ENCODE results near the gene PAIP2. TPM values are rescaled to one million over a fixed set of nuclear protein-coding genes. Genes with fewer than 3 reads are reported as not detected.
"Not testable (repeated sequence)": the region's sequence is repeated elsewhere in the genome, so short reads cannot be mapped to it uniquely, and the experiment has no call there.

PAIP2 gene, protein sequence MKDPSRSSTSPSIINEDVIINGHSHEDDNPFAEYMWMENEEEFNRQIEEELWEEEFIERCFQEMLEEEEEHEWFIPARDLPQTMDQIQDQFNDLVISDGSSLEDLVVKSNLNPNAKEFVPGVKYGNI
- 75.6 TPM for total RNA-seq

DNA sequence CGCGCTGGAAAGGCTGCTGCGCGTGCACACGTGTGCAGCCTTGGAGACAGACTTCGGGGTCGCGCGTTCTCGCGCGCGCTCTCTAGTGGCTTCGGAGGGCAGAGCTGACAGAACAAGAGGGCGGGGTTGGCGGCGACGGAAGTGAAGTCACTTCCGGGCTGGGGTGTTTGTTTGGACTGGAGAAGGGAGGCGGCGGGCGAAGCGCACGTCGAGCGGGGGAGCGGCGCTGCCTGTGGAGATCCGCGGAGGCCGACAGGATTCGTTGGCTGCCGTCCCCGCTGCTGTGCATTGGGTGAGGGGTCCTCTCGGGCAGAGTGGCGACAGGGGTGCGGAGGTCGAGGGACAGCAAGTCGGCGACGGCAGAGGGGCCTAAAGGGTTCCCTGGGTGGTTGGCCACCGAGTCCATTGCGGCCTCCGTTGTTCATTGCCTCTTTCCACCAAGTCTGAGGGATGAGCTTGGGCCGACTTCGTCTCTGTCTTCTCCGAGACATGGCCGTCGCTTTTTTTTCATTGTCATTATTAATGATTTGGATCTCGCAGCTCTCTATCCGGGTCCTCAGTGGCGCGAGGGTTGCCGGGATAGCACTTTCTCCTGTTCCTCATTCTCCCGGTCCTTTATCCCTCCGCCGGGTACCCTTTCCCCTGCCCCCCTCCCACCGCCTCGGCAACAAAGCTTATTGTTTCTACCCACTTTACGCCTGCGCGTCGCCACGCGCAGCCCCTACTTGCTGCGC lies at the start of gene PAIP2:
TSS of gene PAIP2 (plus strand) at position 166 of the 734 bp plus-strand sequence. CDS start 21,931 bp downstream, outside the sequence.
- DNase-seq (ENCODE audit: low spot score), result peak; percentile 99

DNA sequence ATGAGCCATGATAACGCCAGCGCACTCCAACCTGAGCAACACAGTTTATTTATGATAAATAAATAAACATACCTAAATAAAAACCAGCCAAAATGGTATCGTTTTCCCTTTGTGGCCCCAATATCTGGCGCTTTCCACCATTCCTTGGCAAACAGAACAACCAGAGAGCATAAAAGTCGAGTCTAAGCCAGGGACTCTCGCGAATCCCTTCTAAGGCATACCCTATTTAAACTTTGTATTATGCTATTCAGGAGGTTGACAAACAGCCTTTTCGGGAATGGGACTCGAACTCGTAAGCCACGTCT lies 48.5 kb upstream of the PAIP2 start:
- no peak for DNase-seq (ENCODE audit: low spot score)

DNA sequence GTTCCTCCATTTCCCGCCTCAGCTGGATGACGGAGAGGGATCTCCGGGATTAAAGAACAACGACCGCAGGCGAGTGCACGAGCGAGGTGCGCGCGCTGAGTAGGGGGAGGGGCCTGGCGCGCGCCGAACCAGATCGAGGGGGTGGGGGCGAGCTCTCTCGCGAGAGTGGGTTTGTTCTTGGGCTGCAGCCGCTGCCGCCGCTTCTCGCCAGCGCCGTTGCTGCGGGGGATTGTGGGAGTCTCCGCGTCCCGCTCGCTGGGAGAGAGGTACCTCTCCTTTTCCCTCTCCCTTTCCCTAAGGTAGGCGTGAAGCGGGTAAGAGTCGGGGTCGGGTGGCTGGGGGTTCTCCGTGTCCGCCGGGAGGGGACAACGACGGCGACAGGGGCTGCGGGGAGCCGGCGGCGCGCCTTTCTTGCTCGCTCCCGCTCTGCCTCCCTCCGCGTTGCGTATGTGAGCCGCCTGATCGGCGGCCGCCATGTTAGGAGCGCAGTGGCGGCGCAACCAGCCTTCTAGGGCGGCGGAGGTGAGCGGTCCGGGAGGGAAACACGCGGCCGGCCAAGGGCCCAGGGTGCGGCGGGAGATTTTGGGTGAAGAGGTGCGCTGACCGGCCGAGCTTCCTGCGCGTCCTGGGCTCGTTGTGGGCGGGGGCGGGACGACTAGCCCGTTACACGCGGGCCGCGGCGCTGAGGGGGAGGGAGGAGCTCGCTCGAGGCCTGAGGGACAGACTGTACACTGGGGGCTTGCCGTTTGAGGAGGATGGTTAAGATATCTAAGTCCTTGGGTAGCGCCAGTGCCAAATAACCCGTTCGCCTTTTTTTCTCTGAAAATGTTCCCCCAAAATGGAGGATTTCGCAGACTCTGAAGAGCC lies 47.9 kb upstream of the PAIP2 start, which contains the start of gene MATR3:
TSS of gene MATR3 (plus strand) at position 234 of the 867 bp plus-strand sequence. CDS start 13,676 bp downstream, outside the sequence.
- peak; percentile 97 for DNase-seq (ENCODE audit: low spot score)

DNA sequence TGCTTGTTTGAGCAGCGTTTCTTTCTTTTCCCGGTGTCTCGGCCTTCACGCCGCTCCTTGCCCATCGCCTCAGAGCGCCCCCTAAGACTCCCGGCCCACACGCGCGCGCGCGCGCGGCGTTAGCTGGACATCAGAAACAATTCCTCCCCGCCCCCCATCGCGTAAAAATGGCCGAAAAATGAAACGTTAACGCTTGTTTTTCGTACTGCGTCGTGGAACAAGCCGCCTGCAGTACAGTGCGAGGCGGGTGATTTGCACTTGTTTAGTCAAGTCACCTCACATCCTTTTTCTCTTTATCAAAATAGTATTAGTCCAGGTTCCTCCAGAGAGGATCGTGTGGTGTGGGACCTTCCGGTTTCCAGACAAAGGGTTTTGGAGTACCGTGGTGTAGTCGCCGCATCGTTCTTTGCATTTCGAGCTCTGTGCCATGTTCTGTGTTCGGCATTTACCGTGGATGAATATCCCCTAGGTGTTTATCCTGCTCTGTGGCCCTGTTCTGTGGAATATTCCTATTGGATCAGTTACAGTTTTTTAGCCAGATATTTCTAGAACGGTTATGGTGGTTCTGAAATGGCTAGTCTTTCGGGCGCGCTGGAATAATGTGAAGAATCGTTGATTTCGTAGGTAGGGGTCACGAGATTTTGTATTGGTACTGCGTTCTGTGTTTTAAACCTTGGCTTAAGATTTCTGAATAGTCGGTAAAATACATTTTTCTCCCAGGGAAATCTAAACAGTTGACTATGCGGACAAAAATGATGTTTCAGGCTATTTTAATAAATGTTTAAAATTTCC lies 47.1 kb upstream of the PAIP2 start:
- peak; percentile 85 for DNase-seq (ENCODE audit: low spot score)

DNA sequence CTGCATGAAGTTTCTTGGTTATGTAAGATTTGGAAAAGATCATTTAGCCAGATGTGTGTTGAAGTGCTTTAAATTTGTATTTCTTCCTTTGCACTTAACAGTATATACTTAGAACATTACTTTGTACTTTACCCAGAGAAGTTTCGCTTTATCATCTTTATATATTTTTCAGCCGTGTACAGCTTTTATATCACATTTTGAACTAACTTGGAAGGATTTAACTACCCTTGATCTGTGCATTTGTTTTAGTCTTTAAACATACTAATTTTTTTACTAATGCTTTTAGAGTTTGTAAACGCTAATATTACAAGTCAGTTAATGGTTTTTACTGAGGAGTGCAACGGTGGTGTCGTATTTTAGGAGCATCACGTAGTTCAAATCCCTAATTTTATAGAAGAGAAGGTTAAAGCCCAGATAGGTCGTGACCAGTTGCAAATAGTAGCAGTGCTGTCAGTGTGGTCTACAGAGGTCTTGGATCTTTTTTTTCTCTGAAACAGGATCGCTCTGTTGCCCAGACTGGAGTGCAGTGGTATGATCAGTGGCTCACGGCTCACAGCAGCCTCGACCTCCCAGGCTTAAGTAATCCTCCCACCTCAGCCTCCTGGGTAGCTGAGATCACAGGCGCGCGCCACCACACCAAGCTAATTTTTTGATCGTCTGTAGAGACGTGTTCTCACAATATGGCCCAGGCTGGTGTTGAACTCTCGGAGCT lies 46.2 kb upstream of the PAIP2 start:
- no peak for DNase-seq (ENCODE audit: low spot score)

DNA sequence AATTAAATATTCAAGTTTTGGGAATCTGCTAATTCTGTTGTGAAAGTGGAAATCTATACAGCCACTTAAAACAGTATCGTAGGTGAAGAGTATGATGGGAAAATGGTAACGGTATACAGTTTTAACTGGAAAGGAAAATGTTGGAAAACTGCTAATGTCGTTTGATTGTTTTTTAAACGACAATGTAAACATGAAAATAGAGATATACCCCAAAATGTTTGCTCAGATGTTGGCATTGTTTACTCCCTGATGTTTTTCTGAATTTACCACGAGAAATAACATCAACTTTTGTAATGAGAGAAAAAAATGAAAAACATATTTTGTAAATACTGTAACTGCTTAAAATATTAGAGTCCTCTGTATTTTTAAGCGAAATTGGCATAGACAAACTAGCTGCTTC lies 45.5 kb upstream of the PAIP2 start:
- DNase-seq (ENCODE audit: low spot score), result no peak

DNA sequence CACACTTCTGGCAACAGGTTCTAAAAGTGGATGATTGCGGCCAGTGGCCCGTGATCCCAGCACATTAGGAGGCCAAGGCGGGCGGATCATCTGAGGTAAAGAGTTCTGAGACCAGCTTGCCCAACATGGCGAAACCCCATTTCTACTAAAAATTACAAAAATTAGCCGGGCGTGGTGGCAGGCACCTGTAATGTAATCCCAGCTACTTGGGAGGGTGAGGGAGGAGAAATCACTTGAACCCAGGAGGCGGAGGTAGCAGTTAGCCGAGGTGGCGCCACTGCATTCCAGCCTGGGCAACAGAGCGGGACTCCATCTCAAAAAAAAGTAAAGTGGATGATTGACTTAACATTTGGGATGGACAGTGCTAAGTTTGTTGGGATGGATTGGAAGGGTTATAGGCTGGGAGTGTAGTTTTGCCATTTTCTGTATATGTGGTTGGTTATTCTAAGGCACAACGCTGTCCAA lies 44.8 kb upstream of the PAIP2 start:
- DNase-seq (ENCODE audit: low spot score), result no peak

DNA sequence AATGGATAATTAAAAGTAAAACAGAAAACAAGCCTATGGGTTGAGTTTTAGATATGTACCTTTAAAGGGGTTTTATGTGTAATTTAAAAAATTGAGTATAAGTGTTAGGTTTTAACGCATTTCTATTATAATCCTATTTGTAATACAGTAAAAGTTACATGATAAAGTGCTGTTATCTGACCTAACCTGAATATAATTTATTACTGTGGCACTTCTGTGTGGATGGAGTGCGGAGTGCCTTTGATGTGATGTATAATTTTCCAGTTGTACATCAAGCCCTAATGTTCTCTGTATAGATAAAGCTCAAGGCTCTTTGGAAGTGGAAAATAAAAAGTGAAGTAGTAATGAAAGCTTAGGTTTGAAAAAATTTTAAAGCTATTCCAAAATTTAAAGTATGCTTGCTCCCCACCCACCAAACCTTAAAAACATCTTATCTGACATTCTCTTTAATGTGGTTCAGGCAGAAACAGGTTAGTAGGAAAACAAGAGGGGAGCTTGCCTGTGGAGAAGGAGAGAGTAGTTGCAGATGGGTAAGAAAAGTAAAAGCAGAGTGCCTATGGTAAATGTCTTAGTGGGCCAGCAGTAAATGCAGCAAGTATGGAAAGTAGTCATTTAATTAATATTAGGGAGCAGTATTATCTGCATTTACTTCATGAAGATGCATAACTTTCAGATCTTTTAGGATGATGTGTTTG lies 44.1 kb upstream of the PAIP2 start:
- no peak for DNase-seq (ENCODE audit: low spot score)

DNA sequence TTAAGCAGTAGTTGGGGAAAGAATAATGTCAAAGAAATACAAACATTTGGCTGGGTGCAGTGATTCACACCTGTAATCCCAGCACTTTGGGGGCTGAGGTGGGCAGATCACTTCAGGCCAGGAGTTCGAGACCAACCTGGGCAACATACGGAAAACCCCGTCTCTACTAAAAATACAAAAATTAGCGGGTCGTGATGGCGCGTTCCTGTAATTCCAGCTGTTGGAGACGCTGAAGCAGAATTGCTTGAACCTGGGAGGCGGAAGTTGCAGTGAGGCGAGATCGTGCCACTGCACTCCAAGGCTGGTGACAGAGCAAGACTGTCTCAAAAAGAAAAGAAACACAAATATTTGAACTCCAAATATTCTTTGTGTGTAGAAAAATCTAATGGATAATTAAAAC lies 43.4 kb upstream of the PAIP2 start:
- DNase-seq (ENCODE audit: low spot score), result no peak

DNA sequence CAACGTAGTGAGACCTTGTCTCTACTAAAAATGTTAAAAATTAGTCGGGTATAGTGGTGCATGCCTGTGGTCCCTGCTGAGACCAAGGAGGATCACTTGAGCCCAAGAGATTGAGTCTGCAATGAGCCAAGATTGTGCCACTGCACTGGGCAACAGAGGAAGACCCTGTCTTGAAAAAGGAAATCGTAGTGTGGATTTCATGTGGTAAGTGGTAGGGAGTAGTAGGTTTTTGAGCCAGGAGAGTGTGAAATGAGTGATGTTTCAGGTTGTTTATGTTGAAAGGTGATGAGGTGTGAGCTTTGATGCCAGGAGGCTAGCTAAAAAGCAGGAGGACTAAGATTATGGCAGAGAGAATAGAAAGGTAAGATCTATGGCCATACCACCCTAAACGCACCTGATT lies 42.2 kb upstream of the PAIP2 start:
- no peak for DNase-seq (ENCODE audit: low spot score)

DNA sequence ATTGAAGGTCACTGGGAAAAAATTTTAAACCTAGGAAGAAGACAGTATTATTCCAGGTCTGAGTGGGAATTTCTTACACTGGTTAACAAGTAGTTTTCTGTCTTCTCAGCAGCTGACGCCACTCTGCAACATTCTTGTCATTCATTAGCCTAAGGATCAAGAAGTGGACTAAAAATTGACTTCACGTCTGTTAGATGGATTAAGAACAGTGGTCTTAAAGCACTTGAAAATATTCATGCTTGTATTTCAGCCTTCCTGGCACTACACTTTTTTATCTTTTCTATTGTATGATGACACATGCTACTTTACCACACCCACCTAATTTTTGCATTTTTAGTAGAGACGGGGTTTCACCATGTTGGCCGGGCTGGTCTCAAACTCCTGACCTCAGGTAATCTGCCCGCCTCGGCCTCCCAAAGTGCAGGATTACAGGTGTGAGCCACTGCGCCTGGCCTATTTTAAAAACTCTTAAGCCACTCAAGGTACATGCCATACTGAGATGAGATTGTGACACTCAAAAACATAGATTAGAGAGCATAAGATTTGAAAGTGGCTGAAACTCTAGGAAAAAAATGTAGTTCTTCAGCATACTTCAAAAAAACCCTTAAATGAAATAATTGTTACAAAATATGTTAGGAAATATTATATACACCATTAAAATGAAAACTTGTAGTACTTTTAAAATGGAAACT lies 39.7 kb upstream of the PAIP2 start:
- no peak for DNase-seq (ENCODE audit: low spot score)

DNA sequence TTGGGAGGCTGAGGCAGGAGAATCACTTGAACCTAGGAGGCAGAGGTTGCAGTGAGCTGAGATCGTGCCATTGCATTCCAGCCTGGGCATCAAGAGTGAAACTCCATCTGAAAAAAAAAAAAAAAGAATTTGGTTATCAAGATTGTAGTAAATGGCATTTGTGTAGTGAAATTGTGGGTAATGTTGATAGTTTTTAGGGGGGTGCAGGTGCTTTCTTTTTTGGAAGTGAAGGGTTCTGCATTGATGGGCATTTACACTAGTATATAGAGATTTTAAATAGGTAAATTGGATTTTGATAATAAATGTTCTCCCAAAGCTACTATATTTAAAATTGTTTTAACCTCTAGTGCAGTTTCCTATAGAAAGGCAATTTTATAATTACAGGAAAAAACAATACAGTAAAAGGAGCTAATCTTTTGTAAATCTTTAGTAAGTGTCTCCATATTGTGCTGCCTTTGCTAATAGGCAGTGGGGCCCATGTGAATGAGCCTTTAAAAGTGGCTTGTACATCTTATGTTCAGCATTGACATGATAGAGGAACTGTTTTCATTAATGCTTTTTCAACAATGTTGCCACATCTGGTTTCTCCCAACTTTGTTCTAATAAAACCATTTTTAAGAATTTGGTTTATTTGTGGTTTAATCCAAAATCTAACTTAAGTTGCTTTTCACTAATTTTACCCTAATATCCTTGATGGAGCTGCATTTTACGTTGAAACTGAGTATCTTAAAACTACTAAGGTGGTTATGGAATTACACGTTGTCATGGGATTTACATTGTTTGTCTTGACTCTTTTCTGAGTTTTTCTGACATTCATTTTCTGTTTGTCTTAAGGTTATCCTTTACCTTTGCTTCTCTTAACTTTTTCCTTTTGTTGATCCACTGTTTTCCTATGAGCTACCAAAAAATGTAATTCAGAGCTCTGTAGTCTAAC lies 37.0 kb upstream of the PAIP2 start:
- no peak for DNase-seq (ENCODE audit: low spot score)

DNA sequence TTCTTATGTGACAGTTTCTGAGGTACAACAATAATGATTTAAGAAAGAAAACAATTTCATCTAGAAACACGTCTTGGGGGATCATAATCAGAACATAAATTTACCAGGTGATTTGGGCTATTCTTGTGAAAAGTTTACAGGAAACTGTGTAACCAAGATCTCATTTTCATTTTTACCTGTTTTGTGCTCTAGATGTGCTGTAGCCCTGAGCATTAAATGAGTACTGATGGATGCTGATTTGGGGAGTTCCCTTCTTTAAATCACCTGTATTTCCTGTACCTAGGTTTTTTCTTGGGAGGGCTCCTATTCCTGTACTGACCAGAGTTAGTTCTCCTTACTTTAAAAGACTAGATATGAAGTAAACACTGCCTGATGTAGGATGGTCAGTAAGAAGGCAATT lies 35.5 kb upstream of the PAIP2 start:
- DNase-seq (ENCODE audit: low spot score), result no peak

DNA sequence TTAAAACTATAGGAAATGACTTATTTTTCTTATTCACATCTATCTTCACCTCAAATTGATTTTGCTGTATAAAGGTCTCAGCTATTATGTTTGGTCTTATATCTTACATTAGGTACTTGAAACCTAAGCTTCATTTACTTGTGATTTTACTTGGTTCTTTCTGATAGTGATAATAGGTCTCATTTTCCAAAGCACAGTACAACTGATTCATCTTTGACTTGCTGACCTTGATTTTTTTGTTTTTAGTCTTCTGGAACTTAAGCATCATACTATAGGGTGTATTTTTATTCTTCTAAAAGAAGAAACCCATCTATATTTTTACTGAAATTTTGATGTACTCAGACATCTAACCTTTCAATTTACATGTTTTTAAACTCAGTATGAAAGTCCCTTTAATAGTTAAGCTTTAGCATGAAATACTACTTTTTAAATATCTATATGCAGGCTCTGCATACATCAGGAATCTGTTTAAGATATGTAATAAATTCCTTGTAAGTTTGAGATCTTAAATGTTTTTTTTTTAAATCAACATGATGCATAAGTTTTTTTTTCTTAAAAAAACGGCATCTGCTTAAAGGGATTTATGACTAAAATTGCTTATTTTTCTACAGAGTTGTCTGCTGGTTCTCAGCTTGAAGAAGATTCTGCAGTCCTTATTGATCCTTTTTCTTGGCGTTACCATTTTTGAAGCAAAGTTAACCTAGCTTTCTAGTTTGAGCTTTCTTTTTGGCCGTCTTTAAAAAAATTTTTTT lies 34.9 kb upstream of the PAIP2 start:
- DNase-seq (ENCODE audit: low spot score), result no peak

DNA sequence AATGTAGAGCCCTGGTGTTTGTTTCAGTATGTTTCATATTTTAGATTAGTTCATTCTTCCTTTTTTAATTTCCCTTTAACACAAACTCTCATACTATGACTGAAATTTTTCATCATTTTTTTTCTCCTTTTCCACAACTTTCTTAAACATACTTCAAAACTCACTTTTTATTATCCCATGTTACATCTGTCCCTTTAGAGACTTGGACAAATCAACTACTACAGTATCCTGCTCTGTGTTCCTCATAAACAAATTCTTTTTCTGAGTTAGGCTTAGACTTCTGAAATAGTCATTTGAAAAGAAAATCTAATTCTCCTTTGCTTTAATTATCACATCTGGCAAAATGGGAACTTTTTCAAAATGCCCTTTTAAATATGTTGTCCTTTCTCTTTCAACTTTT lies 32.9 kb upstream of the PAIP2 start:
- no peak for DNase-seq (ENCODE audit: low spot score)

DNA sequence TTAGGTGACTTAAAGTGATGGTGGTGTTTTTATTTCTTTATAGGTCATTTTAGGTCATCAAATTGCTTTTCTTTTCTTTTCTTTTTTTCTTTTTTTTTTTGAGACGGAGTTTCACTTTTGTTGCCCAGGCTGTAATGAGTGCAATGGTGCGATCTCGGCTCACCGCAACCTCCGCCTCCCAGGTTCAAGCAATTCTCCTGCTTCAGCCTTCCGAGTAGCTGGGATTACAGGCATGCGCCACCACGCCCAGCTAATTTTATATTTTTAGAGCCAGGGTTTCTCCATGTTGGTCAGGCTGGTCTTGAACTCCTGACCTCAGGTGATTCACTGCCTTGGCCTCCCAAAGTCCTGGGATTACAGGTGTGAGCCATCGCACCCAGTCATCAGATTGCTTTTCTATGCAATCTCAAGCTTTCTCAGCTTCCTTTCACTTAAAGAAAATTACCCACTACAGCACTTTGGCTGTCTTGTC lies 30.9 kb upstream of the PAIP2 start:
- DNase-seq (ENCODE audit: low spot score), result not testable (repeated sequence)

DNA sequence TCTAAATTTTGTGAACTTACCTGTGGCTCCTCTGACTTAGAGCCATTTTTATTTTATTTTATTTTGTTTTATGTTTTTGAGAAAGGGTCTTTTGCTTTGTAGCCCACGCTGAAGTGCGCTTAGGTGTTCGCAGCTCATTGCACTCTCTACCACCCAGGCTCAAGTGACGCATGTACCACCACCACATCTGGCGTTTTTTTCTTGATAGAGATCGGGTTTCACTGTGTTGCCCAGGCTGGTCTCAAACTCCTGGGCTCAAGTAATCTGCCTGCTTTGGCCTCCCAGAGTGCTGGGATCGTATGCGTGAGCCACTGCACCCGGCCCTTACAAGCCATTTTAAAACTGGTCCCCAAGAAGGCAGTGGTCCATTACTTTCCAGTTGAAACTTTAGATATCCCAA lies 29.6 kb upstream of the PAIP2 start:
- DNase-seq (ENCODE audit: low spot score), result no peak

DNA sequence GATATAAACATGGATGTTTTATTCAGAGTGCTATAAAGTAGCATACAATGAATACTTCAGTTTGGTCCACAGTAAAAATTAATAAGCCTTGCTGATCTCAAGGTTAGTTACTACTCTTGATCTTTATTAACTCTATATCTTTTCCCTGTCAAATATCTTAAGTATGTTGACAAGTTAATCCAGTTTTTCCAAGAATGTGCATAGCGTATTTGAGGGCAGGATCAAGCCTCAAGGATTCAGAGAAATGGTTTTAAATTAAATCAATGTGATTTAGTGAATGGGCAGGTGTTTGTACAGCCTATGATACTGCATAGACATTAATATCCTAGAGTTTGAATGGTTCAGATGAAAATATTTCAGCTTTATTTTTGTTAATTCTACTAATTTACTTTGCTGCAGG lies 27.4 kb upstream of the PAIP2 start:
- no peak for DNase-seq (ENCODE audit: low spot score)
